Endodermal cell (in vitro differentiated cells): ENCODE results near the gene R3HDM1. TPM values are rescaled to one million over a fixed set of nuclear protein-coding genes. Genes with fewer than 3 reads are reported as not detected.

Experiments
- DNase-seq: peaks from one replicate; pipeline ENCODE4 v3.0.0-alpha.2; 2017
- H3K27ac ChIP-seq: 2 replicates; pipeline ENCODE4 v1.5.1; 2013; ENCODE audit warnings: mild to moderate bottlenecking, low read depth, low read length, moderate library complexity
- H3K27me3 ChIP-seq: 2 replicates; pipeline ENCODE4 v1.6.1; 2013; ENCODE audit warnings: mild to moderate bottlenecking, low read length, moderate library complexity; ENCODE audit not compliant: insufficient read depth, control insufficient read depth, poor library complexity, severe bottlenecking
- H3K36me3 ChIP-seq: 2 replicates; pipeline ENCODE4 v1.7.0; 2013; ENCODE audit warnings: mild to moderate bottlenecking, low read length, moderate library complexity; ENCODE audit not compliant: control insufficient read depth, insufficient read depth
- H3K4me1 ChIP-seq: one replicate; pipeline ENCODE4 v1.7.0; 2013; ENCODE audit warnings: low read length; ENCODE audit not compliant: control insufficient read depth, insufficient read depth
- H3K4me3 ChIP-seq: 2 replicates; pipeline ENCODE4 v1.5.1; 2013; ENCODE audit warnings: mild to moderate bottlenecking, low read length, moderate library complexity
- H3K9ac ChIP-seq: 2 replicates; pipeline ENCODE4 v1.6.1; 2013; ENCODE audit warnings: mild to moderate bottlenecking, low read length, moderate library complexity; ENCODE audit not compliant: poor library complexity, severe bottlenecking; ENCODE audit errors: extremely low read depth
- H3K9me3 ChIP-seq: 2 replicates; pipeline ENCODE4 v1.6.1; 2013; ENCODE audit warnings: mild to moderate bottlenecking, low read length, moderate library complexity; ENCODE audit not compliant: control insufficient read depth
- H3K27ac Mint-ChIP-seq: 2 replicates; pipeline ENCODE4 v1.8.0; 2020; ENCODE audit warnings: mixed read lengths
- H3K27me3 Mint-ChIP-seq: 2 replicates; pipeline ENCODE4 v1.8.0; 2021; ENCODE audit warnings: mild to moderate bottlenecking, mixed read lengths; ENCODE audit not compliant: insufficient read depth
- H3K36me3 Mint-ChIP-seq: 2 replicates; pipeline ENCODE4 v1.8.0; 2020; ENCODE audit warnings: low read depth, mixed read lengths
- H3K4me1 Mint-ChIP-seq: 2 replicates; pipeline ENCODE4 v1.8.0; 2020; ENCODE audit warnings: mixed read lengths
- H3K4me3 Mint-ChIP-seq: 2 replicates; pipeline ENCODE4 v1.8.0; 2020; ENCODE audit warnings: mild to moderate bottlenecking, moderate library complexity, mixed read lengths
- H3K9me3 Mint-ChIP-seq: 2 replicates; pipeline ENCODE4 v1.8.0; 2020; ENCODE audit warnings: mild to moderate bottlenecking, mixed read lengths
- CTCF ChIP-seq: fragments of 200-600 bp; sonication (generic); conservative IDR thresholded peaks from 2 replicates; pipeline ENCODE4 v1.5.0; 2021; ENCODE audit warnings: antibody characterized with exemption, mild to moderate bottlenecking
- whole genome bisulfite sequencing, 2 experiments: methylation state at CpG; one replicate each; pipeline versions ENCODE4 v1.1.5 to v1.1.7; 2013; ENCODE audit warnings: missing lambda C conversion rate in 2 of 2, mixed read lengths in 1 of 2; ENCODE audit not compliant: insufficient coverage in 1 of 2, insufficient read length in 1 of 2; 5-methylcytosine and 5-hydroxymethylcytosine counted together
- total RNA-seq, 2 donors: library from RNA; stranded (reverse); fragmentation: NEBNext Ultra II Directional in 1 of 2; extraction: Animal tissue kit (Norgen Biotek cat#: 25700) in 1 of 2; gene quantifications; 2 replicates in 1 of 2; 3 replicates in 1 of 2; pipeline ENCODE4 v1.2.1, GENCODE V29; 2021

R3HDM1 gene
- total RNA-seq, 2 donors from 2014 or later: 52.6 to 67.0 TPM

- Mint-ChIP-seq H3K36me3 (no peaks in the 10 kb centered on the region), H3K4me3 (no peak overlapping the region), H3K4me1 (peaks cover 6% of the 10 kb centered on the region), H3K27me3 (no peaks in the 10 kb centered on the region), H3K9me3 (no peaks in the 10 kb centered on the region), H3K27ac (no peak overlapping the region)
- 93 to 98% methylated on average over 3 of the region's 3 CpGs for WGBS, 2 experiments
- H3K9ac ChIP-seq: no peak overlapping the region
- no peak for TF ChIP-seq CTCF
- H3K9me3 ChIP-seq: no peaks in the 10 kb centered on the region
- DNase-seq: no peak
- no peaks in the 10 kb centered on the region for H3K36me3 ChIP-seq
- no peaks in the 10 kb centered on the region for H3K4me1 ChIP-seq
- H3K4me3 ChIP-seq: no peak overlapping the region
- no peaks in the 10 kb centered on the region for H3K27me3 ChIP-seq
- no peak overlapping the region for H3K27ac ChIP-seq
These were observed 15.2 kb downstream of the R3HDM1 start for GRCh38 chr2:135546436-135546835.

GRCh38 chr2:135547311-135547710, 16.0 kb downstream of the R3HDM1 start:
- no peak overlapping the region for H3K27ac Mint-ChIP-seq
- H3K9me3 Mint-ChIP-seq: no peaks in the 10 kb centered on the region
- TF ChIP-seq CTCF: no peak
- H3K36me3 ChIP-seq: no peaks in the 10 kb centered on the region
- H3K27ac ChIP-seq: no peak overlapping the region
- no peaks in the 10 kb centered on the region for H3K27me3 ChIP-seq
- peaks cover 6% of the 10 kb centered on the region for H3K4me1 Mint-ChIP-seq
- no peaks in the 10 kb centered on the region for H3K27me3 Mint-ChIP-seq
- no peak overlapping the region for H3K4me3 ChIP-seq
- no peaks in the 10 kb centered on the region for H3K36me3 Mint-ChIP-seq
- 91 to 100% methylated on average over 1 to 2 of the region's 3 CpGs for WGBS, 2 experiments
- no peaks in the 10 kb centered on the region for H3K4me1 ChIP-seq
- H3K9me3 ChIP-seq: no peaks in the 10 kb centered on the region
- no peak overlapping the region for H3K4me3 Mint-ChIP-seq
- no peak overlapping the region for H3K9ac ChIP-seq
- DNase-seq: no peak

GRCh38 chr2:135551356-135551755, 20.1 kb downstream of the R3HDM1 start:
- no peak overlapping the region for H3K4me3 ChIP-seq
- DNase-seq: no peak
- Mint-ChIP-seq H3K27me3 (no peaks in the 10 kb centered on the region), H3K4me3 (no peak overlapping the region), H3K9me3 (no peaks in the 10 kb centered on the region), H3K36me3 (peaks cover 16% of the 10 kb centered on the region), H3K4me1 (peaks cover 6% of the 10 kb centered on the region), H3K27ac (no peak overlapping the region)
- H3K27ac ChIP-seq: no peak overlapping the region
- no peak overlapping the region for H3K9ac ChIP-seq
- no peaks in the 10 kb centered on the region for H3K9me3 ChIP-seq
- TF ChIP-seq CTCF: no peak
- WGBS, 2 experiments: 83 to 98% methylated on average over 1 to 5 of the region's 5 CpGs
- H3K27me3 ChIP-seq: no peaks in the 10 kb centered on the region
- H3K36me3 ChIP-seq: peaks cover 5% of the 10 kb centered on the region
- no peaks in the 10 kb centered on the region for H3K4me1 ChIP-seq
